Measurements from ENCODE around the gene ADAM30. TPM values are rescaled to one million over a fixed set of nuclear protein-coding genes. Genes with fewer than 3 reads are reported as not detected.

ADAM30 gene
- total RNA-seq, 8 experiments from 2014 or later = 0.05 to 0.43 (median 0.15) TPM; not detected in 3

GRCh38 chr1:119918301-119918700, 22.0 kb upstream of the ADAM30 start:
- in situ Hi-C loops (cut with MboI; ENCODE audit: low pct_unique_long_range_greater_than_20kb in 2 of 9, low sequenced_read_pairs in 9 of 9, unreplicated experiment in 9 of 9) = no loop called here
- Histone ChIP-seq H3K27ac (no peak overlapping the region), H3K4me3 (no peak overlapping the region), H3K4me1 (replicated peaks in 1 of 2) (no peaks in the 10 kb centered on the region)
- ATAC-seq (replicated peaks in 6 of 8) = no peak
- WGBS, 10 experiments = 93 to 100% (median 100%) methylated on average over 1 to 7 of the region's 7 CpGs

- in situ Hi-C loops (cut with MboI; ENCODE audit: low pct_unique_long_range_greater_than_20kb in 2 of 9, low sequenced_read_pairs in 9 of 9, unreplicated experiment in 9 of 9) = no loop called here
- ATAC-seq (replicated peaks in 6 of 8) = no peak
These were observed 21.2 kb upstream of the ADAM30 start for GRCh38 chr1:119917304-119918055.

DNA sequence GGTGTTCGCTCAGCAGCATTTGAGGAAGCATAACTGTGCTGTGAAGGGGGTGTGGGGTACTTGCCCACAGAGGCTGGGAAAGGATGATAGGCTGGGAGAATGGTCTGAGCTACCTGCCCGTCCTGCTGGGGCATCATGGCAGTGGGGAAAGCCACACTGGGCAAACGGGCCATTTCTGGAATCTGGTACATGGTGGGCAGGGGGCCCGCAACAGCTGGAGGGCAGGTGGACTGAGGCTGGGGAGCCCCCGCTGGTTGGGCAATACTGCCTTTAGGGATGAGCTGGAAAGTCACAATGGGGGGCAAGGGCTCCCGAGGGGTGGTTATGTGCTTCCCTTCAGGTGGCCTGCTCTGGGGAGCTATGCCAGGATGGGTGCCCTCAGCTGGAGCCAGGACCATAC, 19.2 kb upstream of the ADAM30 start:
- 92 to 100% (median 99%) methylated on average over 1 to 6 of the region's 6 CpGs; no CpG with 5 or more reads in 6 of the 10 experiments for WGBS, 10 experiments
- Histone ChIP-seq H3K4me3 (no peak overlapping the region), H3K27ac (no peak overlapping the region), H3K4me1 (replicated peaks in 1 of 2) (no peaks in the 10 kb centered on the region)
- in situ Hi-C loops (cut with MboI; ENCODE audit: low pct_unique_long_range_greater_than_20kb in 2 of 9, low sequenced_read_pairs in 9 of 9, unreplicated experiment in 9 of 9) = no loop called here
- ATAC-seq (replicated peaks in 6 of 8) = no peak

More at GRCh38 chr1:119917304-119918055, 21.2 kb upstream of the ADAM30 start:
- Histone ChIP-seq H3K4me3 (no peak overlapping the region), H3K27ac (no peak overlapping the region), H3K4me1 (replicated peaks in 1 of 2) (no peaks in the 10 kb centered on the region)
- 88 to 100% (median 91%) methylated on average over 2 to 5 of the region's 5 CpGs for WGBS, 10 experiments

DNA sequence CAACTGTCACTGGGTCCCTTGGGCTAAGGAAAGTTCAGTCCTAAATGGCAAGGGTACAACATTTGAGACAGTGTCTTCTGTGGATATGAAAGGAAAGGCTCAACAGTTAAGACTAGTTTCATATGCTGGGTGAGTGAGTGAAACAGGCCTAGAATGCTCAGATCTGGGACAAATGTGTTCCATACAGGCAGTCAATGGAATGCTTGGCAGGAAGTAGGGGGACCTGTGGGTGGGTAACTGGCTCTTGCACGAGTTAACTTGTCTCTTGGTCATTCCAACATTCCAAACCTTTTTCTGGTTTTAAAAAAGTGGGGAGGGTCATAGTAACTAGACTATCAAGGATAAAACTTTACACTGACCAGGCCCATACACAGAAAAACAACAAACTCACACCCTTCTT, 17.8 kb upstream of the ADAM30 start:
- no peak for ATAC-seq (replicated peaks in 6 of 8)
- WGBS, 10 experiments = 0 to 100% (median 83%) methylated on average over 1 of the region's 1 CpG; no CpG with 5 or more reads in 5 of the 10 experiments
- H3K27ac ChIP-seq = no peak overlapping the region
- in situ Hi-C loops (cut with MboI; ENCODE audit: low pct_unique_long_range_greater_than_20kb in 2 of 9, low sequenced_read_pairs in 9 of 9, unreplicated experiment in 9 of 9) = no loop called here
- H3K4me1 ChIP-seq (replicated peaks in 1 of 2) = no peaks in the 10 kb centered on the region
- H3K4me3 ChIP-seq = no peak overlapping the region

DNA sequence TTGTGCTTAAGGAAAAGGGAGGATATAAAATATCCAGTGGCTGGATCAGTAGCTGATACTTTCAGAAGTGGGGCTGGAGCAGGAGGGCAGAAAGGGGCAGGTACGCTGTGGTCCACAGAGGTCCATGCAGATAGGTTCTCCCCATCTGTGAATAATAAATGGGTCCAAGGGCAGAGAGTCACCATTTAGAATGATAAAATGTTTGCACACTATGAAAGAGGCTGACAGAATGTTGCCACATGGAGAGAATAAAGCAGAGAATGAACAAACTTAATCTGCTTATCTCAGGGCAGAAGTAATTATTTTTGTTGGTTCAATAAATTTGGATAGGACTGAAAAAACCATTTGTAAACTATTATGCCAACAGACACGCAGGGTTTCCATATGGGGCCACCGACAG, 16.6 kb upstream of the ADAM30 start:
- Histone ChIP-seq H3K4me1 (replicated peaks in 1 of 2) (no peaks in the 10 kb centered on the region), H3K27ac (no peak overlapping the region), H3K4me3 (no peak overlapping the region)
- WGBS, 10 experiments = 82 to 100% (median 95%) methylated on average over 1 to 3 of the region's 3 CpGs; no CpG with 5 or more reads in 1 of the 10 experiments
- no peak for ATAC-seq (replicated peaks in 6 of 8)
- in situ Hi-C loops (cut with MboI; ENCODE audit: low pct_unique_long_range_greater_than_20kb in 2 of 9, low sequenced_read_pairs in 9 of 9, unreplicated experiment in 9 of 9) = no loop called here

- H3K4me3 ChIP-seq = no peak overlapping the region
- in situ Hi-C loops (cut with MboI; ENCODE audit: low pct_unique_long_range_greater_than_20kb in 2 of 9, low sequenced_read_pairs in 9 of 9, unreplicated experiment in 9 of 9) = no loop called here
- 57 to 100% (median 93%) methylated on average over 1 to 2 of the region's 2 CpGs; no CpG with 5 or more reads in 1 of the 10 experiments for WGBS, 10 experiments
- no peak overlapping the region for H3K27ac ChIP-seq
- H3K4me1 ChIP-seq (replicated peaks in 1 of 2) = no peaks in the 10 kb centered on the region
- no peak for ATAC-seq (replicated peaks in 6 of 8)
These were observed 15.5 kb upstream of the ADAM30 start for GRCh38 chr1:119911775-119912174.

- H3K27ac ChIP-seq = no peak overlapping the region
- 78 to 100% (median 97%) methylated on average over 1 to 4 of the region's 4 CpGs; no CpG with 5 or more reads in 4 of the 10 experiments for WGBS, 10 experiments
- no peak overlapping the region for H3K4me3 ChIP-seq
- no peak for ATAC-seq (replicated peaks in 6 of 8)
- no peaks in the 10 kb centered on the region for H3K4me1 ChIP-seq (replicated peaks in 1 of 2)
- in situ Hi-C loops (cut with MboI; ENCODE audit: low pct_unique_long_range_greater_than_20kb in 2 of 9, low sequenced_read_pairs in 9 of 9, unreplicated experiment in 9 of 9) = no loop called here
These were observed 14.3 kb upstream of the ADAM30 start for GRCh38 chr1:119910618-119911017.

DNA sequence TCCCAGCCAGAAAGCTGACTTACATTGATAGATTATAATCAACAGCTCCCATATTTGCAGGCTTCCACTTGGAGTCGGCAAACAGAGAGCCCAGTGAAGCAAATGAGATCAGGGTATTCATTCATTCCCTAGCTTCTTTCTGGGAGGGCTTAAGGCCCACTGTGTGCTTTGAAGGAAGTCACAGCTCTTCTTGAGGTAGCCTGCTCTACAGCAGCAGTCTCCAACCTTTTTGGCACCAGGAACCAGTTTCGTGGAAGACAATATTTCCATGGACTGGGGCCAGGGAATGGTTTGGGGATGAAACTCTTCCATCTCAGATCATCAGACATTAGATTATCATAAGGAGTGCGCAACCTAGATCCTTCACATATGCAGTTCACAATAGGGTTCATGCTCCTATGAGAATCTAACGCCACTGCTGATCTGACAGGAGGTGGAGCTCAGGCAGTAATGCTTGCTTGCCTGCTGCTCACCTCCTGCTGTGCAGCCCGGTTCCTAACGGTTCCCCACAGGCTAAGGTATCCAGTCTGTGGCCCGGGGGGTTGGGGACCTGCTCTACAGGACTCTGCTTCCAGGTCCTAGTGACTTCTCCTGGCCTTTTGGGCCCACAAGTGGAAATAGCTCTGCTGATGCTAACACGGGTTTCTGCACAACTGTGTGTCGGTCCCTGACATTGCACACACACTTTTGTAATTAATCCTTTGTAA, 13.7 kb upstream of the ADAM30 start:
- Histone ChIP-seq H3K4me1 (replicated peaks in 1 of 2) (no peaks in the 10 kb centered on the region), H3K27ac (no peak overlapping the region), H3K4me3 (no peak overlapping the region)
- 20 to 90% (median 71%) methylated on average over 1 to 8 of the region's 9 CpGs for WGBS, 10 experiments
- no peak for ATAC-seq (replicated peaks in 6 of 8)
- in situ Hi-C loops (cut with MboI; ENCODE audit: low pct_unique_long_range_greater_than_20kb in 2 of 9, low sequenced_read_pairs in 9 of 9, unreplicated experiment in 9 of 9) = no loop called here

DNA sequence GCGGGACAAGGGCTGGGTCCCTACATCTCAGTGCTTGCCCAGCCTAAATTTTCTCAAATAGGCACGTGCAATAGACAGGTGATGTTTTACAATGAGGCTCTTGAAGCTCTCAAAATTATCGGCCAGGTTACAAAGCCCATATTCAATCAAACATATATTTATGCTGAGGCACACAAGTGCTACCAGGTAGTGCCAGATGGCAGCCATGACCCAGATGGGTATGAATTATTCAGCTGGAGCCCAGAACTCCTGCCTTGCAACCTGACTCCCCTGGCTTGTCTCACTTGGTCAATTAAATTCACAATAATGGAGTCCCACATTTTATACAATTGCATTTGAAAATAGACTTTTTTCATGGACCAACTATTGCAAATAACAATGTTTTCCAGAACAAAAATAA, 12.3 kb upstream of the ADAM30 start:
- H3K4me1 ChIP-seq (replicated peaks in 1 of 2) = no peaks in the 10 kb centered on the region
- 57 to 100% (median 87%) methylated on average over 1 to 3 of the region's 3 CpGs; no CpG with 5 or more reads in 1 of the 10 experiments for WGBS, 10 experiments
- H3K4me3 ChIP-seq = no peak overlapping the region
- in situ Hi-C loops (cut with MboI; ENCODE audit: low pct_unique_long_range_greater_than_20kb in 2 of 9, low sequenced_read_pairs in 9 of 9, unreplicated experiment in 9 of 9) = no loop called here
- no peak overlapping the region for H3K27ac ChIP-seq
- no peak for ATAC-seq (replicated peaks in 6 of 8)

DNA sequence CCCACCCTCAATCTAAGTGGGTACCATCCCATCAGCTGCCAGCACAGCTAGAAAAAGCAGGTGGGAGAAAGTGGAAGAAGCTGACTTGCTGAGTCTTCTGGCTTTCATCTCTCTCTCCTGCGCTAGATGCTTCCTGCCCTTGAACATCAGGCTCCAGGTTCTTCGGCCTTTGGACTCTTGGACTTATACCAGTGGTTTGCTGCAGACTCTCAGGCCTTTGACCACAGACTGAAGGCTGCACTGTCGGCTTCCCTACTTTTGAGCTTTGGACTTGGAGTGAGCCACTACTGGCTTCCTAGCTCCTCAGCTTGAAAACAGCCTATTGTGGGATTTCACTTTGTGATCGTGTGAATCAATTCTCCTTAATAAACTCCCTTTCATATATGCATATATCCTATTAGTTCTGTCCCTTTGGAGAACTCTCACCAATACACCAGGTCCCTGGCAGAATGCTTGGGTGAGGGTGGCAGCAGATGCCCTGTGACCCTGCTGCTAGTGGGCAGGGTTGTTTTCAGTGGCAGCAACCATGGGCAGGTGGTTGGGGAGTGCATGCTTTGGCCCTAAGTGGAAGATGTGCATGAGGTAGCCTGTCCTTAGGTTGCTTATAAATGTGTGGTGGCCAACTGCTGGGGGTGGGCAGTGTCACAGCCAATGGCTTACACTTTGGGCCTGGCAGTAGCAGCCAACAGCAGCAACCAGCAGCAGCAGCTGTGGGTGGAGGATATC, 10.8 kb upstream of the ADAM30 start:
- Histone ChIP-seq H3K27ac (no peak overlapping the region), H3K4me1 (replicated peaks in 1 of 2) (no peaks in the 10 kb centered on the region), H3K4me3 (no peak overlapping the region)
- ATAC-seq (replicated peaks in 6 of 8) = no peak
- WGBS, 10 experiments = 85 to 100% (median 96%) methylated on average over 2 to 4 of the region's 4 CpGs; no CpG with 5 or more reads in 2 of the 10 experiments
- in situ Hi-C loops (cut with MboI; ENCODE audit: low pct_unique_long_range_greater_than_20kb in 2 of 9, low sequenced_read_pairs in 9 of 9, unreplicated experiment in 9 of 9) = no loop called here

- ATAC-seq (replicated peaks in 6 of 8) = no peak
- Histone ChIP-seq H3K4me3 (no peak overlapping the region), H3K4me1 (replicated peaks in 1 of 2) (no peaks in the 10 kb centered on the region), H3K27ac (no peak overlapping the region)
- in situ Hi-C loops (cut with MboI; ENCODE audit: low pct_unique_long_range_greater_than_20kb in 2 of 9, low sequenced_read_pairs in 9 of 9, unreplicated experiment in 9 of 9) = no loop called here
These were observed 7.1 kb upstream of the ADAM30 start for GRCh38 chr1:119903443-119903835.

DNA sequence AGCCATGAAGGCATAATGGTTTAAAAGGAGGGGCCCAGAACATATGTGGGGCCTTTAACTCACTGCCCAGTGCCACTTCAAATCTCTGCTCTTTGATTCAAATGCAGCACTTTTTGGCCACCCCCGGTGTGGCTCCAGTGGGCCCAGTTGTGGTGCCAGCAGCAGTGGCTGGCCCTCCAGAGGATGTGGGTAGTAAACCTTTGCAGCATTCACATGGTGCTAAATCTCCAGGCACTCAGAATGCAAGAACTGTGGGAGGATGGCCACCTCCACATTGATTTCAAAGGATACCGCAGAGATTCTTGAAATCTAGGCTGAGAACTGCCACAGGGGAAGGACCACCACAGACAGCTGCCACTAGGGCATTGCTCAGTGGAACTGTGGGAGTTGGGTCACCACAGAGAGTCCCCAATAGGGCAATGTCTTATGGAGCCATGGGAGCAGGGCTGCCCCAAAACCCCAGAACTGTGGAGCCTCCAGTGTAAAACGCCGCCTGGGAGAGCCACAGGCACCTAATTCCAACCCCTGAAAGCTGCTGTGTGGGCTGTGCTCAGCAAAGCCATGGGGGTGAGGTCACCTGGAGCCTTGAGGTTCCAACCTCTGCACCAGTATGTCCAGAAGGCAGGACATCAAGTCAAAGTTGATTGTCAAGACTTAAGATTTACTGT, 6.6 kb upstream of the ADAM30 start:
- no peaks in the 10 kb centered on the region for H3K4me1 ChIP-seq (replicated peaks in 1 of 2)
- no peak for ATAC-seq (replicated peaks in 6 of 8)
- H3K27ac ChIP-seq = no peak overlapping the region
- in situ Hi-C loops (cut with MboI; ENCODE audit: low pct_unique_long_range_greater_than_20kb in 2 of 9, low sequenced_read_pairs in 9 of 9, unreplicated experiment in 9 of 9) = no loop called here
- 91 to 100% (median 93%) methylated on average over 1 to 4 of the region's 4 CpGs; no CpG with 5 or more reads in 5 of the 10 experiments for WGBS, 10 experiments
- no peak overlapping the region for H3K4me3 ChIP-seq
